Stimulated activated CD8-positive, alpha-beta memory T cell treated with anti-CD3 and anti-CD28 coated beads, Interleukin-4, amount 100 ng/mL, for 24 hours (primary cell): ENCODE data around the gene ANXA2R.
A peak's percentile ranks its signal among the peaks of the same experiment; 100 is the strongest.
"Not testable (repeated sequence)": the region's sequence is repeated elsewhere in the genome, so short reads cannot be mapped to it uniquely, and the experiment has no call there.

ENCODE experiments used
- DNase-seq: peaks from one replicate; pipeline ENCODE4 v3.0.0-alpha.2; 2020; ENCODE audit warnings: low read depth

ANXA2R gene

DNA sequence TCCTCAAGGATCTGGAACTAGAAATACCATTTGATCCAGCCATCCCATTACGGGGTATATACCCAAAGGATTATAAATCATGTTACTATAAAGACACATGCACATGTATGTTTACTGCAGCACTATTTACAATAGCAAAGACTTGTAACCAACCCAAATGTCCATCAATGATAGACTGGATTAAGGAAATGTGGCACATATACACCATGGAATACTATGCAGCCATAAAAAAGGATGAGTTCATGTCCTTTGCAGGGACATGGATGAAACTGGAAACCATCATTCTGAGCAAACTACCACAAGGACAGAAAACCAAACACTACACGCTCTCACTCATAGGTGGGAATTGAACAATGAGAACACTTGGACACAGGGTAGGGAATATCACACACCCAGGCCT, 19.9 kb upstream of the ANXA2R start:
- DNase-seq: not testable (repeated sequence)

DNA sequence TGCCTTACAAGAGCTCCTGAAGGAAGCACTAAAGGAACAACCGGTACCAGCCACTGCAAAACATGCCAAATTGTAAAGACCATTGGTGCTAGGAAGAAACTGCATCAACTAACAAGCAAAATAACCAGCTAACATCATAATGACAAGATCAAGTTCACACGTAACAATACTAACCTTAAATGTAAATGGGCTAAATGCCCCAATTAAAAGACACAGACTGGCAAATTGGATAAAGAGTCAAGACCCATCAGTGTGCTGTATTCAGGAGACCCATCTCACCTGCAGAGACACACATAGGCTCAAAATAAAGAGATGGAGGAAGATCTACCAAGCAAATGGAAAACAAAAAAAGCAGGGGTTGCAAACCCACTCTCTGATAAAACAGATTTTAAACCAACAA, 15.0 kb upstream of the ANXA2R start:
- not testable (repeated sequence) for DNase-seq

GRCh38 chr5:43051684-43052083, 11.6 kb upstream of the ANXA2R start:
- DNase-seq: no peak

GRCh38 chr5:43050384-43050783, 10.3 kb upstream of the ANXA2R start:
- no peak for DNase-seq

DNA sequence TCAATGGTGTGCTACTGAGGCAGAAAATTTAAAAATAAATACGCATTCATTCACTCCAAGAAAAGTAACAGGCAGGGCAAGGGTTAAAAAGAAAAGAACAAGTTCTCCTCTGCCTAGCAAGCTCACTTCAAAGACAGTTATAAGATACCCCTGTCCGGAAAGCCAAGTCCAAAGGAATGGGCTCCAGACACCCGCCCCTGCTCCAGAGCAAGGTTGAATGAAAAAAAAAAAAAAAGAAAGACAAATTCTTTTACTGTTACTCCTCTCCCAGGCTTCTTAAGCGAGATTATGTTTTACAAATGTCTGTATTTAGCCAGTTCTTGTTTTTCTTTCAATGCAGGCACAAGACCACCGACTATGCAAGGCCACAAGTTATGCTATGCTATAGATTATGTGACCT, 9.1 kb upstream of the ANXA2R start:
- no peak for DNase-seq

GRCh38 chr5:43046474-43046873, 6.4 kb upstream of the ANXA2R start:
- DNase-seq: no peak

DNA sequence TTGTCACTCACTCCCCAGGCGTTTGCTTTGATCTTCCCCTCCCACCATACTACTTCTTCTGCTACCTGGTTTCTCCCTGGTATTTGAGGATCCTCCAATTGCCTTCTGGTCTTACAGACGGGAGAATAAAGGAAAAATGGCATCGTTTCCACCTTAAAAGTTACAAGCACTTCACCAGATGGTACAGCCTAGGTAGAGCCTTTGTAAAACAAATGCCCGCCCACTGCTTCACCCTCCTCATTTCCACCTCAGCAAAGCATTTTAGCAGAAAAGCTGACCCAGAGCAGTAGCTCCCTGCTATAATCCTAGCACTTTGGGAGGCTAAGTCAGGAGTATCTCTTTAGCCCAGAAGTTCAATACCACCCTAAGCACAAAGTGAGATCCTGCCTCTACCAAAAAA, 5.1 kb upstream of the ANXA2R start:
- DNase-seq: no peak

DNA sequence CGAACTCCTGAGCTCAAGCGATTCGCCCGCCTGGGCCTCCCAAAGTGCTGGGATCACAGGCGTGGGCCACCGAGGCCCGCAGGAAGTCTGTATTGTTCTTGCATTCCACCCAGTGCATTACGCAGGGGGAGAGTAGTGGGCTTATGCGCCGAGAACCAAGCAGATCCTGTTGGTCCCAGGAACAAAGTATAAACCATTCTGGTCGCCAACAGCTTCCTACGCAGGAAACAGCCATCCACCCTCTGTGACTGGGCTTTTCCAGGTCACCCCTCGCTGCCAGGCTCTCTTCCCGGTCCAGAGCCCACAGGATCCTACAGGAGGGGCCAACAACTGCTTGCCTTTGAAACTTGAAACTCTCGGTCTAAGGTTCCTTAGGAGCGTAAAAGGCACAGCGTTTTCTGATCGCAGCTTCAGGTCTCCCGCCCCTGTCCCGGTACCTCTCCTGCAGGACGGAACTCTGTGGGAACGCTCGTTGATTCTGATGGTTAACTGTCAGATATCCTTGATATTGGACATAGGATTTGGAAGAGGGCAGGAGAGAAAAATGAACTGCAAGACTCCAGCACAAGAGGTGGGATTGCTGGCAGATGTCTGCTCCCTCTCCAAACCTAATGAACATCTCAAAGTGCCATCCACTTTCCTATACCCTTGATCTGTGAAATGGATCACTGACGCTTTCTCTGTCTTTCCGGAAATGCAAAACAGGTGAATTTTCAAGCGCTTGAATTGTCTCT, 4.2 kb upstream of the ANXA2R start:
- no peak for DNase-seq

- no peak for DNase-seq
These were observed 3.3 kb upstream of the ANXA2R start for GRCh38 chr5:43043400-43043756.

DNA sequence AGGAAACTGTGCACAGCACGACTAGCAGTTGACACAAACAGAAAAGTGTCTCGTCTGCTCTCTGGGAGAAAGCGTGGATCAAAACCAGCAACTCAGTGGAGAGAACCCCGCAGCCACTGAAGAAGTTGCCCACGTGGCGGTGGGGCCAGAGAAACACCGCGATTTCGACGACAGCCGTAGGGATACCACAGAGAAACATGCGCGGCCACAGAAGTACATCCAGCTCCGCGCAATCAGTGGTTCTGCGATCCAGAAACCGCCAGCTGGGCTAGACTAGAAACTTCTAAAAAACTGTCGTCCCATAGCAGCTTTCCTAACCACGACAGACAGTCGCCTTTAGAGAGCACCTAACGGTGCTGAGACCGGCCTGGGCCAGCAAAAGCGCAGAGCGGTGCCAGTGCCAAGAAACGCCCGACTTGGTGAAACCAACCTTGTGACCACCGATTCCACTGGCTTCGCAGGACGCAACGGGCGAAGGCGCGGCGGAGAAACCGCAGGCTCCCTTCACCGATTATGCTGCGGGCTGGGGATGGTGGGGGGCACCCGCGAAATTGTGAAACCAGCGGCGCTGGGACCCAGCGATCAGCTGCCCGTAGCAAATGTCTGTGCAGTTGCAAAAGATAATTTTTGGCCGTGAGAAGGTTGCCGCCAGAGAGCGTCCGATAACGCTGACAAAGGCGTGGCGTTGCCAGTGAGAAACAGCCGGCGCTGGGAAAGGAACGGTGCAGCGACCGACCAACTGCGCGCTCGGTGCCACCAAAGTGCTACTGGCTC, 2.7 kb upstream of the ANXA2R start:
- DNase-seq: peak; percentile 51

- peak; percentile 68 for DNase-seq
These were observed 2.1 kb upstream of the ANXA2R start for GRCh38 chr5:43042176-43042625.

- DNase-seq: peak; percentile 45
These were observed 1.6 kb upstream of the ANXA2R start for GRCh38 chr5:43041669-43042175.

DNA sequence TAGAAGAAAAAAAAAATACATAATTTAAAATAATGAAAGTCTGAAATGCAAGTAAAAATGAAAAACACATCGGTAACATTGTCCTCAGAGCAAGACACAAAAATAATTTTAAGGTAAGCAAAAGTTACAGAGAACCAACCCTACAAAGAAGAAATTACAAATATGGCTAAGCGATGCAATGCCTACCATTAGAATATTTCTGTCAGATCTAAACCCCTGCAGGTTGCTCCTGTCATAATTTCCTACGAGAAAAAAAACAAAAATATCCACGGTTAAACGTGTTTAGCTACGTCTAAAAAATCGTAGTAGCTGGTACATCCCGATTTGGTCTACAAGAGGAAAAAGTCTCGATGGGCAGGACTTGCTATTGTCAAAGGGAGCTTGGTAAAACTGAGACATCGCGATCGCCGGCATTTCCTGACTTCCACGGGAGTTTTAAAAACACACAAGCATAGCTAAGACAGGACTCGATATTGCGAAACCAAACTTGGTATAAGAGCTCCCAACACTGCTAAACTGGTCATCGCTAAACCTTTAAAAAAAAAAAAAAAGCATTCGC, 1.1 kb upstream of the ANXA2R start:
- no peak for DNase-seq

GRCh38 chr5:43039471-43040286, 440 bp downstream of the ANXA2R start:
- peak; percentile 37 for DNase-seq

- DNase-seq: no peak
These were observed 1.0 kb downstream of the ANXA2R start for GRCh38 chr5:43039152-43039470.

GRCh38 chr5:43038496-43038989, 1.6 kb downstream of the ANXA2R start:
- no peak for DNase-seq

GRCh38 chr5:43037636-43038495, 2.3 kb downstream of the ANXA2R start:
- DNase-seq: no peak

DNA sequence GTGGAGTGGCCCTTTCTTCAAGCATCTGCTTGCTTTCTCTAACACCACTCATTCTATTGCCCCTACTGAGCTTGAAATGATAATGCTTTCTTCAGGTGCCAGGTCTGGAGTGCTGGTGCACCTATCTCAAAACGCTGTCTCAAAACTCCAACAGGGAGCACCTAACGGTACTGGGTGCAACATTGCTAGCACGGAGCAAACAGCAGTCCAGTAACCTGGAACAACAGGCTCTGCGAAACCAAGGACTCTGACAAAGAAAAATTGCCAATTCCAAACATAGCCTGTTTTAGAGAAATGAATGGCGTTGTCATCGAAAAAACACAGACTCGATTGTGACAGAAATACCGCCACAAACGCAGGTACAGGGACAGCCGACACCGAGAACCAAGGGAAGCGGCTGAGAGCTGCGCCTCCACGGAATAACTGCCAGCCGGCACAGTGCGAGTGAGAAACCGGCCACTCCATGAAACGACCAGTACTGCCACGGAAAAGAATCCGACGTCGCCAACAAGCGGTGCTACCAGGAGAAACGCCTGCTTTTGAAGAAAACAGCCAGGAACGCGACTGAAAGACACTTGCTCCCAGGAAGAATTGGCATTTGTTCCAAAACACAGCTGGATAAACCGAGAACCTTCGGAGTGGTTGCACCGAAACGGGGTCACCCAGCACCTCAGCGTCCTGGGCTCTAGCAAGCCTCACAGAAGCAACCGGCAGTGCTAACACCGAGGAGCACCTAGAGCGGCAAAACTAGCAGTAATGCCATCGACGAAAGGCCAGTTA, 3.1 kb downstream of the ANXA2R start:
- DNase-seq: no peak

GRCh38 chr5:43036409-43036808, 3.7 kb downstream of the ANXA2R start:
- no peak for DNase-seq

DNA sequence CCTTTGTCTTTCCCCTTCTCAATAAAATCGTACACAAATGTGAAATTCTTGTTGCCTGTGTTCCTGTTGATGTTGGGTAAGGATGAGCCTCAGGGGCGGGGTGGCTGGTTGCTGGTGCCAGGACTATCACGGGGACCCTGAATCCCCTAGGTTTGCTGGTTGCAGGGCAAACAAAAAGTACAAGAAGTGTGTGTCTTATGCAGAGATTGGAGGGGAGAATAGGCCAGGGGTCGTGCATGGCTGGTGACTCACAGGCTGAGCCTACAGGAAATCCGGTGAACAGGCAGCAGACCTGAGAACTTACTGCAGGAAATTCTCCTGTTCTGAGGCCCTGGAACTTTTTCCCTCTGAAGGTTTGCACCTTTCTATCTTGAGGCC, 5.5 kb downstream of the ANXA2R start:
- no peak for DNase-seq
